Natural killer cell treated with Interleukin-12 subunit alpha and Interleukin-12 subunit beta and Interleukin-15 and Interleukin-18, amount 100 ng/mL, for 72 hours (primary cell): ENCODE results near the gene ANKMY1. TPM values are rescaled to one million over a fixed set of nuclear protein-coding genes. Genes with fewer than 3 reads are reported as not detected.
"Not testable (repeated sequence)": the region's sequence is repeated elsewhere in the genome, so short reads cannot be mapped to it uniquely, and the experiment has no call there.

Source experiments
- ATAC-seq, 2 donors: fragments of 150-1000 bp; cut with Tn5 transposase in 1 of 2; sonication (Bioruptor Pico), chemical (Tn5 transposase) in 1 of 2; 2 replicates each; pipeline ENCODE4 v1.10.0; 2021
- DNase-seq: peaks from one replicate; pipeline ENCODE4 v3.0.0; 2022; ENCODE audit warnings: low spot score
- H3K27ac Mint-ChIP-seq, 2 donors: 1 replicate in 1 of 2; 2 replicates in 1 of 2; pipeline ENCODE4 v1.8.0; 2022; ENCODE audit warnings: mixed read lengths in 2 of 2, mild to moderate bottlenecking in 1 of 2, moderate library complexity in 1 of 2
- H3K27me3 Mint-ChIP-seq, 2 donors: 1 replicate in 1 of 2; 2 replicates in 1 of 2; pipeline ENCODE4 v1.8.0; 2022; ENCODE audit warnings: mixed read lengths in 2 of 2
- H3K36me3 Mint-ChIP-seq: one replicate; pipeline ENCODE4 v1.8.0; 2022; ENCODE audit warnings: mixed read lengths
- H3K4me1 Mint-ChIP-seq, 2 donors: 1 replicate in 1 of 2; 2 replicates in 1 of 2; pipeline ENCODE4 v1.8.0; 2022; ENCODE audit warnings: low read depth in 2 of 2, mixed read lengths in 2 of 2, mild to moderate bottlenecking in 1 of 2
- H3K4me3 Mint-ChIP-seq: one replicate; pipeline ENCODE4 v1.8.0; 2022; ENCODE audit warnings: mixed read lengths
- H3K9me3 Mint-ChIP-seq: 2 replicates; pipeline ENCODE4 v1.8.0; 2022; ENCODE audit warnings: mixed read lengths
- total RNA-seq, 2 donors: library from RNA; stranded (reverse); gene quantifications; one replicate each; pipeline ENCODE4 v1.2.3, GENCODE V29; 2022

The ANKMY1 gene
- total RNA-seq, 2 donors from 2014 or later, result 13.0 to 40.9 TPM

DNA sequence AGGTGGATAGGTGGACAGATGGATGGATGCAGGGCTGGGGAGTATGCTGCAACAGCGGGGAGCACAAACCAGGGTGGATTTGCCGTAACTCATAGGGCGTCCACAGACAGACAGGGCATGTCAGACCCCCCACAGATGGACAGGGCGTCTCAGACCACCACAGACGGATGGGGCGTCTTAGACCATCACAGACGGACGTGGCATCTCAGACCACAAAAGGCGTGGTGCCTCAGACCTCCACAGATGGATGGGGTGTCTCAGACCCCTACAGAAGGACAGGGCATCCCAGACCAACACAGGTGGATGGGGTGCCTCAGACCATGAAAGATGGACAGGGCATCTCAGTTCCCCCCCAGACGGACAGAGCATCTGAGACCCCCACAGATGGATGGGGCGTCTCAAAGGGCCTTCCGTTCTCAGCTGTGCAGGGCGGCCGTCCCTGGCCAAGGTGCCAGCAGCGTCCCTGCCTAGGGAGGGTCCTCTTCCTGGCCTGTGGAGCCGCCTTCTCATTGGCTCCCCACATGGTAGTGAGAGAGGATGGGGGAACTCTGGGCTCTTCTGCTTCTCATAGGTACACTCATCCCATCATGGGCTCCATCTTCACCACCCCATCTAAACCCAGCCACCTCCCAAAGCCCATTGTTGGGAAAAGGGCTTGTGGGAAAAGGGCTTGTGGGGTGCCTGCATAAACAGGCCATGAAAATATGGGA, 2.1 kb downstream of the ANKMY1 start:
- peaks cover 15% of the 10 kb centered on the region for H3K36me3 Mint-ChIP-seq

GRCh38 chr2:240554767-240555493, 2.9 kb downstream of the ANKMY1 start:
- Mint-ChIP-seq H3K27ac (no peak overlapping the region), H3K9me3 (no peaks in the 10 kb centered on the region), H3K36me3 (peaks cover 17% of the 10 kb centered on the region), H3K4me3 (no peak overlapping the region), H3K4me1 (peaks cover 25 to 31% of the 10 kb centered on the region in 2 donors), H3K27me3 (no peaks in the 10 kb centered on the region)
- DNase-seq (no peak), ATAC-seq (no peak)

More for the DNA sequence above, 2.1 kb downstream of the ANKMY1 start:
- DNase-seq, result no peak
- Mint-ChIP-seq H3K9me3 (no peaks in the 10 kb centered on the region), H3K4me1 (peaks cover 25 to 33% of the 10 kb centered on the region in 2 donors), H3K27me3 (no peaks in the 10 kb centered on the region), H3K27ac (no peak overlapping the region), H3K4me3 (no peak overlapping the region)
- ATAC-seq, result no peak

DNA sequence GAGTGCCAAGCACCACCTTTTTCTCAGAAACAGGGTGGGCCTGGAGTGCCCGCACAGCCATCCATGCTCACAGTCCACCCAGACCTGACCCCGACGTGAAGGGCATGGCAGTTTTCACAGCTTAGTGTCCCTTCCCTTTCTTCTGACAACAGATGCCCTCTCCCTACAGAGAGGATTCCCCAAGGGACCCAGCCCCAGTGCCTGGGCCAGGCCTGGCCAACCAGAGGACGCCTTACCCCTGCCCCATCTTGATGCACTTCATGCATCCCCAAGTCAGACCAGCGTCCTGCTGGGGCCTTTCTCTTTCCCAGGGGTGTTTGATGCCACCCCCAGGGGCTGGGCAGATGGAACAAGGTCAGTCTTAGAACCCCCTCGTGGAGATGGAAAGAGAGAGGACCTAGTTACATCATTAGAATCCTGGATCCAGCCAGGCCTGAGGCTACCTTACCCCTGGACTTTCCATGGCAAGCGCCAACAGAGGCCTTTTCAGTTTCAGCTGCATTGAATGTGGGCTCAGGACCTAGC, 3.8 kb downstream of the ANKMY1 start:
- H3K27me3 Mint-ChIP-seq, result no peaks in the 10 kb centered on the region
- H3K4me1 Mint-ChIP-seq, result peaks cover 19 to 22% of the 10 kb centered on the region in 2 donors
- no peaks in the 10 kb centered on the region for H3K9me3 Mint-ChIP-seq
- H3K27ac Mint-ChIP-seq, result no peak overlapping the region
- DNase-seq, result no peak
- no peak for ATAC-seq
- no peak overlapping the region for H3K4me3 Mint-ChIP-seq
- peaks cover 17% of the 10 kb centered on the region for H3K36me3 Mint-ChIP-seq

GRCh38 chr2:240551811-240552210, 6.0 kb downstream of the ANKMY1 start:
- Mint-ChIP-seq H3K27ac (no peak overlapping the region), H3K36me3 (peaks cover 17% of the 10 kb centered on the region), H3K9me3 (no peaks in the 10 kb centered on the region), H3K4me1 (peaks cover 11% of the 10 kb centered on the region in 2 donors), H3K4me3 (no peak overlapping the region), H3K27me3 (no peaks in the 10 kb centered on the region)
- ATAC-seq (no peak), DNase-seq (no peak)

GRCh38 chr2:240551288-240551687, 6.5 kb downstream of the ANKMY1 start:
- Mint-ChIP-seq H3K4me1 (peaks cover 6% of the 10 kb centered on the region in 2 donors), H3K27me3 (no peaks in the 10 kb centered on the region), H3K36me3 (peaks cover 17% of the 10 kb centered on the region), H3K27ac (no peak overlapping the region), H3K9me3 (no peaks in the 10 kb centered on the region), H3K4me3 (no peak overlapping the region)
- ATAC-seq (no peak), DNase-seq (no peak)

- H3K36me3 Mint-ChIP-seq, result peaks cover 23% of the 10 kb centered on the region
- peak overlapping the region in 1 of 2 donors; percentile 32 for H3K27ac Mint-ChIP-seq
- no peak overlapping the region for H3K4me3 Mint-ChIP-seq
- peaks cover 9 to 15% of the 10 kb centered on the region in 2 donors for H3K4me1 Mint-ChIP-seq
- DNase-seq (no peak), ATAC-seq (no peak)
- H3K27me3 Mint-ChIP-seq, result no peaks in the 10 kb centered on the region
- H3K9me3 Mint-ChIP-seq, result no peaks in the 10 kb centered on the region
These were observed 17.9 kb downstream of the ANKMY1 start for GRCh38 chr2:240539906-240540305.

- Mint-ChIP-seq H3K36me3 (peaks cover 25% of the 10 kb centered on the region), H3K4me1 (peaks cover 9 to 15% of the 10 kb centered on the region in 2 donors)
- ATAC-seq, H3K9me3 Mint-ChIP-seq, H3K27ac Mint-ChIP-seq, DNase-seq, H3K27me3 Mint-ChIP-seq, H3K4me3 Mint-ChIP-seq: not testable (repeated sequence)
These were observed 18.7 kb downstream of the ANKMY1 start for GRCh38 chr2:240539101-240539500.

GRCh38 chr2:240538031-240538780, 19.6 kb downstream of the ANKMY1 start:
- H3K4me3 Mint-ChIP-seq, result no peak overlapping the region
- no peak for DNase-seq
- no peak for ATAC-seq
- peaks cover 29% of the 10 kb centered on the region for H3K36me3 Mint-ChIP-seq
- no peaks in the 10 kb centered on the region for H3K27me3 Mint-ChIP-seq
- peaks cover 9 to 15% of the 10 kb centered on the region in 2 donors for H3K4me1 Mint-ChIP-seq
- no peaks in the 10 kb centered on the region for H3K9me3 Mint-ChIP-seq
- no peak overlapping the region for H3K27ac Mint-ChIP-seq

GRCh38 chr2:240532031-240532775, 25.6 kb downstream of the ANKMY1 start:
- Mint-ChIP-seq H3K36me3 (peaks cover 33% of the 10 kb centered on the region), H3K27me3 (no peaks in the 10 kb centered on the region), H3K4me3 (no peak overlapping the region), H3K4me1 (peaks cover 4 to 10% of the 10 kb centered on the region in 2 donors), H3K9me3 (peaks cover 12% of the 10 kb centered on the region), H3K27ac (no peak overlapping the region)
- ATAC-seq (no peak), DNase-seq (no peak)

GRCh38 chr2:240531038-240531437, 26.8 kb downstream of the ANKMY1 start:
- Mint-ChIP-seq H3K36me3 (peaks cover 37% of the 10 kb centered on the region), H3K4me3 (no peak overlapping the region), H3K27me3 (no peaks in the 10 kb centered on the region), H3K27ac (no peak overlapping the region), H3K9me3 (peaks cover 16% of the 10 kb centered on the region), H3K4me1 (peaks cover 0 to 13% of the 10 kb centered on the region in 2 donors)
- DNase-seq (no peak), ATAC-seq (no peak)

DNA sequence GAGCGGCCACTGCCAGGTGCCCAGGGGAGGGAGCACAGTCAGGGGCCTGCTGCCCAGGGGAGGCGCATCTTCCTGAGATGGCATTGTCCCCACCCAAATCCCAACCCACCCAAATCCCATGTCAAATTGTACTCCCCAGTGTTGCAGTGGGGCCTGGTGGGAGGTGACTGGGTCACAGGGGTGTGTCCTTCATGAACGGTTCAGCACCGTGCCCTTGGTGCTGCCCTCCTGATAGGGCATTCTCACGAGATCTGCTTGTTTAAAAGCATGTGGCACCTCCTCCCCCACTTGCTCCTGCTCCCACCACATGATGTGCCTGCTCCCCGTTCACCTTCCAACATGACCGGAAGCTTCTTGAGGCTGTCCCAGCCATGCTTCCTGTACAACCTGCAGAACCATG, 27.6 kb downstream of the ANKMY1 start:
- peaks cover 16% of the 10 kb centered on the region for H3K9me3 Mint-ChIP-seq
- no peak for ATAC-seq
- H3K27me3 Mint-ChIP-seq, result no peaks in the 10 kb centered on the region
- peaks cover 38% of the 10 kb centered on the region for H3K36me3 Mint-ChIP-seq
- no peak overlapping the region for H3K27ac Mint-ChIP-seq
- no peak for DNase-seq
- H3K4me1 Mint-ChIP-seq, result peaks cover 0 to 13% of the 10 kb centered on the region in 2 donors
- H3K4me3 Mint-ChIP-seq, result no peak overlapping the region

DNA sequence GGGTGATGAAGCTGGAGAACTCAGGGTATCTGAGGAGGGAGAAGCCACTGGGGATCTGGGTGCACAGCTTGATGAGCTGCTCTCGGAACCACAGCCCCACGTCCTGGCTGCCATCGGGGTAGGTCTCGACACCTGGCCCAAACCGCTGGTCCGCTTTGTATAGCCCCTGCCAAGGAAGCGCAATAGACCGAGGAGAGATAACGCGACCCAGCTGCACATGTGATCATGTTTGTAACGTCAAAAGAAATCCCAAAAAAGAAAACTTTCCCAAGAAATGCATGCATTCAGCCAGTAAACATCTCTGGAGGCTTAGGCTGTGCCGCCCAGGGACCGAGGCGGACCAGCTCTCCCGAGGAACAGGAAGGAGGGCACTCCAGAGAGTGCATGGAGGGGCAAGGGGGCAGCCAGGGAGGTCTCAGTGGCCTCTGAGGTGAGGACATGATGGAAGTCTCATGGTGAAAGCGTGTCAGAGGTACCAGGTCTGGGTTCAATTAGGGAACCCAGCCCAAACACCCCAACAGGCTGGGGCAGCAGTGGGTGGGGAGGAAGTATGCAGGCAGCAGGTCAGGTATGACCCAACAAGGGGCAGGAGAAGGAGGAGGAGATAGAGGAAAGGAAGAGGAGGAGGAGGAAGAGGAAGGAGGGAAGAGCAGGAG, 28.3 kb downstream of the ANKMY1 start:
- Mint-ChIP-seq H3K27me3 (no peaks in the 10 kb centered on the region), H3K27ac (no peak overlapping the region), H3K9me3 (peaks cover 21% of the 10 kb centered on the region), H3K4me3 (no peak overlapping the region), H3K36me3 (peaks cover 44% of the 10 kb centered on the region), H3K4me1 (peaks cover 0 to 13% of the 10 kb centered on the region in 2 donors)
- no peak for ATAC-seq
- no peak for DNase-seq
